ENCODE measurements around the gene THEM5. TPM values are rescaled to one million over a fixed set of nuclear protein-coding genes. Genes with fewer than 3 reads are reported as not detected.

Gene THEM5
- polyA plus RNA-seq, 1 donor (not counting 4 experiments of a cell fraction or from before 2014, with no cell fraction given) = 0.18 TPM

DNA sequence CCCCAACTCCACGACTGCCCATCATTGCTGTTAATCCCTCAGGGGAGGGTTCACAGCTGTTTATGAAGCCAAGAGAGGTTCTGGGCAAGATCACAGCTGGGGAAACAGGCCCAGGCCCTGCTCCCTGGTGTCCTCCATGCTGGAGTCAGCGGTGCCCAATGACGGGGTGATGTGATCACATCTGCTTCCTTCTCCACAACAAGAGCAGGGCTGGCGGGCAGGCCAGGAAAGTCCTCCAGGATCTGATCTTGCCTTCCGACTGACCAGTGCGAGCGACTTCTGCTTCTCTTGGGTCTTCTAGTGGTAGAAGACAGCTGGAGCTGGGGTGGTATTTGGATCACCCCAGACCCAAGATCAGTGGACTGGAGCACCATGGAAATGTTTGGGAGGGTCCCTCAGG, 47.3 kb downstream of the THEM5 start:
- TF ChIP-seq EZH2 (IDR thresholded peaks at IDR 0.05; ENCODE audit: low read length) = no peak
- TF ChIP-seq, protein P1, sequence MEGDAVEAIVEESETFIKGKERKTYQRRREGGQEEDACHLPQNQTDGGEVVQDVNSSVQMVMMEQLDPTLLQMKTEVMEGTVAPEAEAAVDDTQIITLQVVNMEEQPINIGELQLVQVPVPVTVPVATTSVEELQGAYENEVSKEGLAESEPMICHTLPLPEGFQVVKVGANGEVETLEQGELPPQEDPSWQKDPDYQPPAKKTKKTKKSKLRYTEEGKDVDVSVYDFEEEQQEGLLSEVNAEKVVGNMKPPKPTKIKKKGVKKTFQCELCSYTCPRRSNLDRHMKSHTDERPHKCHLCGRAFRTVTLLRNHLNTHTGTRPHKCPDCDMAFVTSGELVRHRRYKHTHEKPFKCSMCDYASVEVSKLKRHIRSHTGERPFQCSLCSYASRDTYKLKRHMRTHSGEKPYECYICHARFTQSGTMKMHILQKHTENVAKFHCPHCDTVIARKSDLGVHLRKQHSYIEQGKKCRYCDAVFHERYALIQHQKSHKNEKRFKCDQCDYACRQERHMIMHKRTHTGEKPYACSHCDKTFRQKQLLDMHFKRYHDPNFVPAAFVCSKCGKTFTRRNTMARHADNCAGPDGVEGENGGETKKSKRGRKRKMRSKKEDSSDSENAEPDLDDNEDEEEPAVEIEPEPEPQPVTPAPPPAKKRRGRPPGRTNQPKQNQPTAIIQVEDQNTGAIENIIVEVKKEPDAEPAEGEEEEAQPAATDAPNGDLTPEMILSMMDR (optimal IDR thresholded peaks at IDR 0.05 in 1 of 3, IDR thresholded peaks at IDR 0.05 in 1 of 3, conservative IDR thresholded peaks at IDR 0.05 in 1 of 3; ENCODE audit: extremely low read depth in 1 of 3, insufficient read depth in 2 of 3, low read length in 3 of 3) = no peak
- H3K27me3 ChIP-seq (ENCODE audit: control insufficient read depth, extremely low read depth, insufficient read depth, low read length) = peaks cover 48% of the 10 kb centered on the region
- H3K27ac ChIP-seq (ENCODE audit: control insufficient read depth, insufficient read depth, low read length) = no peak overlapping the region
- no peak overlapping the region for H3K9ac ChIP-seq (ENCODE audit: control insufficient read depth, extremely low read depth, insufficient read depth, low read length)
- H3K9me1 ChIP-seq (ENCODE audit: control insufficient read depth, extremely low read depth, insufficient read depth, low read length) = no peaks in the 10 kb centered on the region
- H2AFZ ChIP-seq (ENCODE audit: control insufficient read depth, low read length) = no peak overlapping the region
- DNase-seq (ENCODE audit: low read depth, low spot score) (no peak), FAIRE-seq (no peak)
- no peaks in the 10 kb centered on the region for H3K36me3 ChIP-seq (ENCODE audit: control insufficient read depth in 2 of 2, extremely low read depth in 1 of 2, insufficient read depth in 2 of 2, low read length in 2 of 2)
- no peak overlapping the region for H3K4me3 ChIP-seq (ENCODE audit: control insufficient read depth in 2 of 3, extremely low read depth in 1 of 3, insufficient read depth in 2 of 3, low read depth in 1 of 3, low read length in 3 of 3)
- no peaks in the 10 kb centered on the region for H3K9me3 ChIP-seq (ENCODE audit: control insufficient read depth, low read depth, low read length)
- no peaks in the 10 kb centered on the region for H3K4me1 ChIP-seq (ENCODE audit: control insufficient read depth, extremely low read depth, insufficient read depth, low read length)
- H3K4me2 ChIP-seq (ENCODE audit: control insufficient read depth, extremely low read depth, insufficient read depth, low read depth, low read length) = no peak overlapping the region
- dilution Hi-C loops (cut with MboI; ENCODE audit: extremely low pct_ligation_motif_present, low sequenced_read_pairs) = no loop called here
- no peaks in the 10 kb centered on the region for H4K20me1 ChIP-seq (ENCODE audit: control insufficient read depth, extremely low read depth, insufficient read depth, low read length)
- no peaks in the 10 kb centered on the region for H3K79me2 ChIP-seq (ENCODE audit: control insufficient read depth, insufficient read depth, low read length)

DNA sequence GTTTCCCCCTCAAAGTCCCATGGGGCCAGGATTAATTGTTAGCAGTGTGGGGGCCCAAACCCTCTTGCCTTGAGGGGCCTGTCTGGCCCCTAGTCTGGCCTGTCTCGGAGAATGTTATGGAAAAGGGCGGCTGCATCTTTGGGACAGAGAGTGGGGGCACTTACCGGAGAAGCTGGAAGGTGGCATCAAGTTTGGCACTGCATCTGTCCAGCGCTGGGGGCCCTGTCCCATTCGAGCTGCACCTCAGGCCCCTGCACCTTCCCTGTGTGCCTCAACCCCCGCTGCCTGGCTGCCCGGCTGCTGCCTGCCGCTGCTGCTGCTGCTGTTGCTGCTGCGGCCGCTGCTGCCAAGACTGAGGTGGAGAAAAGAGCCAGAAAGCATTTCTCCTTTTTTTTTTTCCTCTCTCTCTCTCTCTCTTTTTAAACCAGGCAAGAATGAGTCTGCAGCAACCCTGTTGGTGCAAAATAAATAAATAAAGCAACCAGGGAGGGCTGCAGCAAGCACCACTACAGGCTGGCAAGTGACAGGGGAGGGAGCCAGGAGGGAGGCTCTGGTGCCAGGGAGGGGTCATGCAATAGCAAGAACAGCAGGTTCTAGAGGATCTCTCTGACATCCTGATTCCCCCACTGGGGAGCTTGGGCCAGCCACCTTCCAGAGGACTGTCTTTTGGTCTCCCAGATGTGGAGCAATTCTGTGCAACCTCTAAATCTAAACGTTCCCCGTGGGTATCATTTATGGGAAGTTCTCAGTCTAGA, 48.3 kb downstream of the THEM5 start, which contains the start of gene LINGO4:
LINGO4 (minus strand) TSS at position 354 of the 755 bp plus-strand sequence. CDS start 2,715 bp downstream, outside the sequence.
- Histone ChIP-seq H3K79me2 (ENCODE audit: control insufficient read depth, insufficient read depth, low read length) (no peaks in the 10 kb centered on the region), H3K27ac (ENCODE audit: control insufficient read depth, insufficient read depth, low read length) (no peak within 1 kb of the TSS), H4K20me1 (ENCODE audit: control insufficient read depth, extremely low read depth, insufficient read depth, low read length) (no peaks in the 10 kb centered on the region), H3K9me3 (ENCODE audit: control insufficient read depth, low read depth, low read length) (no peaks in the 10 kb centered on the region), H3K4me3 (ENCODE audit: control insufficient read depth in 2 of 3, extremely low read depth in 1 of 3, insufficient read depth in 2 of 3, low read depth in 1 of 3, low read length in 3 of 3) (no peak within 1 kb of the TSS), H3K36me3 (ENCODE audit: control insufficient read depth in 2 of 2, extremely low read depth in 1 of 2, insufficient read depth in 2 of 2, low read length in 2 of 2) (no peaks in the 10 kb centered on the region), H3K27me3 (ENCODE audit: control insufficient read depth, extremely low read depth, insufficient read depth, low read length) (peaks cover 48% of the 10 kb centered on the region), H3K9ac (ENCODE audit: control insufficient read depth, extremely low read depth, insufficient read depth, low read length) (no peak within 1 kb of the TSS), H2AFZ (ENCODE audit: control insufficient read depth, low read length) (no peak within 1 kb of the TSS), H3K4me2 (ENCODE audit: control insufficient read depth, extremely low read depth, insufficient read depth, low read depth, low read length) (no peak within 1 kb of the TSS), H3K9me1 (ENCODE audit: control insufficient read depth, extremely low read depth, insufficient read depth, low read length) (no peaks in the 10 kb centered on the region), H3K4me1 (ENCODE audit: control insufficient read depth, extremely low read depth, insufficient read depth, low read length) (no peaks in the 10 kb centered on the region)
- dilution Hi-C loops (cut with MboI; ENCODE audit: extremely low pct_ligation_motif_present, low sequenced_read_pairs) = no loop called here
- no peak for TF ChIP-seq EZH2 (IDR thresholded peaks at IDR 0.05; ENCODE audit: low read length)
- TF ChIP-seq, protein P1 (optimal IDR thresholded peaks at IDR 0.05 in 1 of 3, IDR thresholded peaks at IDR 0.05 in 1 of 3, conservative IDR thresholded peaks at IDR 0.05 in 1 of 3; ENCODE audit: extremely low read depth in 1 of 3, insufficient read depth in 2 of 3, low read length in 3 of 3) = no peak
- DNase-seq (ENCODE audit: low read depth, low spot score) (no peak), FAIRE-seq (no peak)
